ENCODE data around the gene PATJ.

The PATJ gene

GRCh38 chr1:61976566-61976965 lies 234.3 kb downstream of the PATJ start:
- WGBS, 2 experiments: 95 to 96% methylated on average over 4 of the region's 4 CpGs

GRCh38 chr1:61978796-61979195 lies 236.5 kb downstream of the PATJ start:
- Histone ChIP-seq H3K27ac (ENCODE audit: insufficient read depth, low read depth, low read length, poor library complexity, severe bottlenecking) (no peak overlapping the region), H3K4me3 (ENCODE audit: insufficient read depth, low read depth, low read length) (no peak overlapping the region), H3K4me1 (ENCODE audit: control insufficient read depth, insufficient read depth, low read length) (peaks cover 6% of the 10 kb centered on the region), H3K36me3 (ENCODE audit: control insufficient read depth, insufficient read depth, low read length) (no peaks in the 10 kb centered on the region), H3K9me3 (ENCODE audit: control insufficient read depth, low read length) (no peaks in the 10 kb centered on the region), H3K27me3 (ENCODE audit: control insufficient read depth, insufficient read depth, low read length, poor library complexity, severe bottlenecking) (no peaks in the 10 kb centered on the region)

More at GRCh38 chr1:61976566-61976965, 234.3 kb downstream of the PATJ start:
- no peaks in the 10 kb centered on the region for H3K9me3 ChIP-seq (ENCODE audit: control insufficient read depth, low read length)
- no peak overlapping the region for H3K27ac ChIP-seq (ENCODE audit: insufficient read depth, low read depth, low read length, poor library complexity, severe bottlenecking)
- peaks cover 6% of the 10 kb centered on the region for H3K4me1 ChIP-seq (ENCODE audit: control insufficient read depth, insufficient read depth, low read length)
- no peaks in the 10 kb centered on the region for H3K36me3 ChIP-seq (ENCODE audit: control insufficient read depth, insufficient read depth, low read length)
- H3K27me3 ChIP-seq (ENCODE audit: control insufficient read depth, insufficient read depth, low read length, poor library complexity, severe bottlenecking): no peaks in the 10 kb centered on the region
- no peak overlapping the region for H3K4me3 ChIP-seq (ENCODE audit: insufficient read depth, low read depth, low read length)

GRCh38 chr1:61979729-61980128 lies 237.4 kb downstream of the PATJ start:
- no peaks in the 10 kb centered on the region for H3K36me3 ChIP-seq (ENCODE audit: control insufficient read depth, insufficient read depth, low read length)
- H3K9me3 ChIP-seq (ENCODE audit: control insufficient read depth, low read length): no peaks in the 10 kb centered on the region
- no peak overlapping the region for H3K27ac ChIP-seq (ENCODE audit: insufficient read depth, low read depth, low read length, poor library complexity, severe bottlenecking)
- WGBS, 2 experiments: 90 to 92% methylated on average over 4 of the region's 4 CpGs
- H3K27me3 ChIP-seq (ENCODE audit: control insufficient read depth, insufficient read depth, low read length, poor library complexity, severe bottlenecking): no peaks in the 10 kb centered on the region
- H3K4me1 ChIP-seq (ENCODE audit: control insufficient read depth, insufficient read depth, low read length): peaks cover 6% of the 10 kb centered on the region
- no peak overlapping the region for H3K4me3 ChIP-seq (ENCODE audit: insufficient read depth, low read depth, low read length)

- H3K4me1 ChIP-seq (ENCODE audit: control insufficient read depth, insufficient read depth, low read length): peaks cover 6% of the 10 kb centered on the region
- H3K27ac ChIP-seq (ENCODE audit: insufficient read depth, low read depth, low read length, poor library complexity, severe bottlenecking): peak overlapping the region; percentile 50
- no peaks in the 10 kb centered on the region for H3K9me3 ChIP-seq (ENCODE audit: control insufficient read depth, low read length)
- H3K27me3 ChIP-seq (ENCODE audit: control insufficient read depth, insufficient read depth, low read length, poor library complexity, severe bottlenecking): no peaks in the 10 kb centered on the region
- 70 to 73% methylated on average over 4 of the region's 4 CpGs for WGBS, 2 experiments
- H3K36me3 ChIP-seq (ENCODE audit: control insufficient read depth, insufficient read depth, low read length): no peaks in the 10 kb centered on the region
- H3K4me3 ChIP-seq (ENCODE audit: insufficient read depth, low read depth, low read length): no peak overlapping the region
These were observed 238.3 kb downstream of the PATJ start for GRCh38 chr1:61980561-61980960.

GRCh38 chr1:61981870-61982660 lies 239.8 kb downstream of the PATJ start:
- Histone ChIP-seq H3K27me3 (ENCODE audit: control insufficient read depth, insufficient read depth, low read length, poor library complexity, severe bottlenecking) (no peaks in the 10 kb centered on the region), H3K4me1 (ENCODE audit: control insufficient read depth, insufficient read depth, low read length) (peaks cover 6% of the 10 kb centered on the region), H3K36me3 (ENCODE audit: control insufficient read depth, insufficient read depth, low read length) (no peaks in the 10 kb centered on the region), H3K9me3 (ENCODE audit: control insufficient read depth, low read length) (no peaks in the 10 kb centered on the region), H3K27ac (ENCODE audit: insufficient read depth, low read depth, low read length, poor library complexity, severe bottlenecking) (no peak overlapping the region), H3K4me3 (ENCODE audit: insufficient read depth, low read depth, low read length) (no peak overlapping the region)
- WGBS, 2 experiments: 91 to 97% methylated on average over 7 of the region's 7 CpGs

- H3K4me1 ChIP-seq (ENCODE audit: control insufficient read depth, insufficient read depth, low read length): peaks cover 6% of the 10 kb centered on the region
- H3K27ac ChIP-seq (ENCODE audit: insufficient read depth, low read depth, low read length, poor library complexity, severe bottlenecking): no peak overlapping the region
- H3K9me3 ChIP-seq (ENCODE audit: control insufficient read depth, low read length): no peaks in the 10 kb centered on the region
- no peak overlapping the region for H3K4me3 ChIP-seq (ENCODE audit: insufficient read depth, low read depth, low read length)
- H3K27me3 ChIP-seq (ENCODE audit: control insufficient read depth, insufficient read depth, low read length, poor library complexity, severe bottlenecking): no peaks in the 10 kb centered on the region
- 86% methylated on average over 1 of the region's 1 CpG; no CpG with 5 or more reads in 1 of the 2 experiments for WGBS, 2 experiments
- no peaks in the 10 kb centered on the region for H3K36me3 ChIP-seq (ENCODE audit: control insufficient read depth, insufficient read depth, low read length)
These were observed 241.0 kb downstream of the PATJ start for GRCh38 chr1:61983236-61983635.

GRCh38 chr1:61992257-61992656 lies 250.0 kb downstream of the PATJ start:
- no peaks in the 10 kb centered on the region for H3K27me3 ChIP-seq (ENCODE audit: control insufficient read depth, insufficient read depth, low read length, poor library complexity, severe bottlenecking)
- WGBS, 2 experiments: 87 to 93% methylated on average over 5 of the region's 5 CpGs
- H3K36me3 ChIP-seq (ENCODE audit: control insufficient read depth, insufficient read depth, low read length): no peaks in the 10 kb centered on the region
- H3K4me1 ChIP-seq (ENCODE audit: control insufficient read depth, insufficient read depth, low read length): no peaks in the 10 kb centered on the region
- no peak overlapping the region for H3K27ac ChIP-seq (ENCODE audit: insufficient read depth, low read depth, low read length, poor library complexity, severe bottlenecking)
- H3K9me3 ChIP-seq (ENCODE audit: control insufficient read depth, low read length): no peaks in the 10 kb centered on the region
- H3K4me3 ChIP-seq (ENCODE audit: insufficient read depth, low read depth, low read length): no peak overlapping the region

GRCh38 chr1:61993331-61993961 lies 251.2 kb downstream of the PATJ start:
- H3K4me3 ChIP-seq (ENCODE audit: insufficient read depth, low read depth, low read length): no peak overlapping the region
- H3K4me1 ChIP-seq (ENCODE audit: control insufficient read depth, insufficient read depth, low read length): no peaks in the 10 kb centered on the region
- no peaks in the 10 kb centered on the region for H3K9me3 ChIP-seq (ENCODE audit: control insufficient read depth, low read length)
- H3K27ac ChIP-seq (ENCODE audit: insufficient read depth, low read depth, low read length, poor library complexity, severe bottlenecking): no peak overlapping the region
- H3K27me3 ChIP-seq (ENCODE audit: control insufficient read depth, insufficient read depth, low read length, poor library complexity, severe bottlenecking): no peaks in the 10 kb centered on the region
- 93 to 94% methylated on average over 5 of the region's 5 CpGs for WGBS, 2 experiments
- H3K36me3 ChIP-seq (ENCODE audit: control insufficient read depth, insufficient read depth, low read length): no peaks in the 10 kb centered on the region

GRCh38 chr1:61995641-61996040 lies 253.4 kb downstream of the PATJ start:
- 100% methylated on average over 1 of the region's 1 CpG for WGBS, 2 experiments
- H3K27me3 ChIP-seq (ENCODE audit: control insufficient read depth, insufficient read depth, low read length, poor library complexity, severe bottlenecking): no peaks in the 10 kb centered on the region
- H3K4me3 ChIP-seq (ENCODE audit: insufficient read depth, low read depth, low read length): no peak overlapping the region
- H3K27ac ChIP-seq (ENCODE audit: insufficient read depth, low read depth, low read length, poor library complexity, severe bottlenecking): no peak overlapping the region
- H3K36me3 ChIP-seq (ENCODE audit: control insufficient read depth, insufficient read depth, low read length): no peaks in the 10 kb centered on the region
- no peaks in the 10 kb centered on the region for H3K9me3 ChIP-seq (ENCODE audit: control insufficient read depth, low read length)
- no peaks in the 10 kb centered on the region for H3K4me1 ChIP-seq (ENCODE audit: control insufficient read depth, insufficient read depth, low read length)

- H3K9me3 ChIP-seq (ENCODE audit: control insufficient read depth, low read length): no peaks in the 10 kb centered on the region
- WGBS, 2 experiments: 88 to 98% methylated on average over 3 of the region's 3 CpGs
- H3K36me3 ChIP-seq (ENCODE audit: control insufficient read depth, insufficient read depth, low read length): no peaks in the 10 kb centered on the region
- H3K27ac ChIP-seq (ENCODE audit: insufficient read depth, low read depth, low read length, poor library complexity, severe bottlenecking): no peak overlapping the region
- H3K4me3 ChIP-seq (ENCODE audit: insufficient read depth, low read depth, low read length): no peak overlapping the region
- no peaks in the 10 kb centered on the region for H3K27me3 ChIP-seq (ENCODE audit: control insufficient read depth, insufficient read depth, low read length, poor library complexity, severe bottlenecking)
- no peaks in the 10 kb centered on the region for H3K4me1 ChIP-seq (ENCODE audit: control insufficient read depth, insufficient read depth, low read length)
These were observed 254.8 kb downstream of the PATJ start for GRCh38 chr1:61997123-61997522.

Measured in ectodermal cell (in vitro differentiated cells).